Testis (tissue), 3 donors: ENCODE data around the gene IL1RAPL2. TPM values are rescaled to one million over a fixed set of nuclear protein-coding genes. Genes with fewer than 3 reads are reported as not detected.

ENCODE experiments used
- DNase-seq: peaks from one replicate; pipeline ENCODE4 v3.0.0-alpha.2; 2019
- H3K27ac ChIP-seq, 2 donors: fragments of 200-600 bp; sonication (generic); one replicate each; pipeline ENCODE4 v1.5.1; 2019
- H3K27me3 ChIP-seq: fragments of 200-600 bp; sonication (generic); one replicate; pipeline ENCODE4 v1.5.1; 2019
- H3K36me3 ChIP-seq: fragments of 200-600 bp; sonication (generic); one replicate; pipeline ENCODE4 v1.5.1; 2017; ENCODE audit warnings: low read depth; ENCODE audit errors: missing control alignments
- H3K4me1 ChIP-seq: fragments of 200-600 bp; sonication (generic); one replicate; pipeline ENCODE4 v1.5.1; 2019
- H3K4me3 ChIP-seq, 2 donors: fragments of 200-600 bp; sonication (generic); one replicate each; pipeline ENCODE4 v1.5.1; 2017 to 2019
- H3K9me3 ChIP-seq: fragments of 200-600 bp; sonication (generic); one replicate; pipeline ENCODE4 v1.5.1; 2017
- CTCF ChIP-seq, 3 experiments: fragments of 450-650 bp in 2 of 3; fragments of 200-600 bp in 1 of 3; sonication (generic) in 1 of 3; IDR thresholded peaks; one replicate each; pipeline ENCODE4 v1.5.1; 2016 to 2019; ENCODE audit warnings: antibody characterized with exemption in 3 of 3, mild to moderate bottlenecking in 2 of 3, moderate library complexity in 1 of 3
- POLR2A ChIP-seq: fragments of 450-650 bp; IDR thresholded peaks from one replicate; pipeline ENCODE4 v1.6.1; 2017; ENCODE audit warnings: antibody characterized with exemption, mild to moderate bottlenecking, moderate library complexity
- WGBS, 2 donors: methylation state at CpG; one replicate each; pipeline ENCODE4 v1.1.5; 2018; 5-methylcytosine and 5-hydroxymethylcytosine counted together
- intact Hi-C: fragments of 100-400 bp; cut with DNase I; formaldehyde crosslinking; loops from one replicate; pipeline ENCODE4 v1.15.1; 2023; ENCODE audit warnings: low total_unique reads
- polyA plus RNA-seq: library from polyadenylated mRNA; stranded (reverse); fragments of 350-450 nt; fragmentation: Illumina TruSeq; extraction: RNeasy Lipid Tissue Mini Kit (QIAGEN cat#74804); gene quantifications from one replicate; pipeline ENCODE4 v1.2.3, GENCODE V29; 2014; ENCODE audit warnings: low read depth, low replicate concordance; ENCODE audit not compliant: insufficient read depth
- total RNA-seq, 2 donors: library from RNA; depleted of rRNA; stranded (reverse); fragments of >200 nt; gene quantifications; one replicate each; pipeline ENCODE4 v1.2.3, GENCODE V29; 2016

Gene IL1RAPL2
- total and polyA plus RNA-seq, 3 donors from 2014 or later = 0.47 to 1.3 (median 1.2) TPM

- H3K4me1 ChIP-seq = no peaks in the 10 kb centered on the region
- H3K27me3 ChIP-seq = no peaks in the 10 kb centered on the region
- 92 to 93% methylated on average over 1 of the region's 1 CpG for WGBS, 2 donors
- no peak overlapping the region for H3K4me3 ChIP-seq
- H3K27ac ChIP-seq = no peak overlapping the region
- H3K36me3 ChIP-seq = no peaks in the 10 kb centered on the region
- TF ChIP-seq POLR2A = no peak
- TF ChIP-seq CTCF (IDR thresholded peaks at IDR 0.05) = no peak
- no peak for DNase-seq
- H3K9me3 ChIP-seq = no peaks in the 10 kb centered on the region
- intact Hi-C loops = no loop called here
Measured at GRCh38 chrX:105302246-105302645, 736.2 kb downstream of the IL1RAPL2 start.

GRCh38 chrX:105307762-105308161, 741.8 kb downstream of the IL1RAPL2 start:
- TF ChIP-seq CTCF (IDR thresholded peaks at IDR 0.05) (no peak), POLR2A (no peak)
- Histone ChIP-seq H3K4me1 (no peaks in the 10 kb centered on the region), H3K4me3 (no peak overlapping the region), H3K36me3 (no peaks in the 10 kb centered on the region), H3K9me3 (no peaks in the 10 kb centered on the region), H3K27me3 (no peaks in the 10 kb centered on the region), H3K27ac (no peak overlapping the region)
- no peak for DNase-seq
- 82 to 84% methylated on average over 1 of the region's 1 CpG for WGBS, 2 donors
- intact Hi-C loops = no loop called here

GRCh38 chrX:105313596-105313995, 747.6 kb downstream of the IL1RAPL2 start:
- no peaks in the 10 kb centered on the region for H3K27me3 ChIP-seq
- H3K9me3 ChIP-seq = no peaks in the 10 kb centered on the region
- H3K27ac ChIP-seq = no peak overlapping the region
- H3K4me3 ChIP-seq = no peak overlapping the region
- WGBS, 2 donors = 89 to 91% methylated on average over 1 of the region's 1 CpG
- intact Hi-C loops = no loop called here
- DNase-seq = no peak
- no peaks in the 10 kb centered on the region for H3K36me3 ChIP-seq
- H3K4me1 ChIP-seq = no peaks in the 10 kb centered on the region
- TF ChIP-seq POLR2A = no peak
- TF ChIP-seq CTCF (IDR thresholded peaks at IDR 0.05) = no peak

GRCh38 chrX:105314458-105314857, 748.5 kb downstream of the IL1RAPL2 start:
- H3K4me1 ChIP-seq = no peaks in the 10 kb centered on the region
- TF ChIP-seq CTCF (IDR thresholded peaks at IDR 0.05) (no peak), POLR2A (no peak)
- H3K4me3 ChIP-seq = no peak overlapping the region
- H3K27me3 ChIP-seq = no peaks in the 10 kb centered on the region
- intact Hi-C loops = no loop called here
- H3K36me3 ChIP-seq = no peaks in the 10 kb centered on the region
- H3K9me3 ChIP-seq = no peaks in the 10 kb centered on the region
- DNase-seq = no peak
- 72 to 84% methylated on average over 2 of the region's 2 CpGs for WGBS, 2 donors
- no peak overlapping the region for H3K27ac ChIP-seq

- Histone ChIP-seq H3K27me3 (no peaks in the 10 kb centered on the region), H3K4me3 (no peak overlapping the region), H3K27ac (no peak overlapping the region), H3K36me3 (no peaks in the 10 kb centered on the region), H3K9me3 (no peaks in the 10 kb centered on the region), H3K4me1 (no peaks in the 10 kb centered on the region)
- TF ChIP-seq CTCF (IDR thresholded peaks at IDR 0.05) (no peak), POLR2A (no peak)
- DNase-seq = no peak
- 92 to 100% methylated on average over 1 of the region's 1 CpG for WGBS, 2 donors
- intact Hi-C loops = no loop called here
Measured at GRCh38 chrX:105315248-105315647, 749.2 kb downstream of the IL1RAPL2 start.
